ENCODE data around the gene RPS6KA2. TPM values are rescaled to one million over a fixed set of nuclear protein-coding genes. Genes with fewer than 3 reads are reported as not detected.

Gene RPS6KA2
- total RNA-seq, 1 experiment from 2014 or later = 18.5 TPM

DNA sequence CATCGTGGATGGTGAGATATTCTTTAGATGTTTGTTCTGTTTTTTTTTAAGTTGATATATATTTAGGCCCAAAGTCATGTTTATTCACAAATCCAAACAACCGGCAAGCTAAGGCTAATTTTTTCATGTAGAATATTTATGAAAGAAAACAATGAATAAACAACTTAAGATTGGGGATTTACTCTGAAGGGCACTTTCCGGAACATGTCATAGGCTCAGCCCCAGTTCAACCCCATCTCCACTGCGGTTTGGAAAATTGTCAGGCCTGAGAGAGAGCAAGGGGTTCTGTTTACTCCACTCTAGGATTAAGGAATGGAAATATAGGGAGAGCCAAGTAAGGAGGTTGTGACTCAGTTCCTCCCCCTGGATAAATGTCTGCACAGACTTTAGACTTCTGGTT is 18.3 kb downstream of the RPS6KA2 start:
- H3K9me3 ChIP-seq (ENCODE audit: insufficient read depth, low read depth) = no peaks in the 10 kb centered on the region
- DNase-seq = no peak
- no peak overlapping the region for H3K4me3 ChIP-seq
- TF ChIP-seq, protein P1, sequence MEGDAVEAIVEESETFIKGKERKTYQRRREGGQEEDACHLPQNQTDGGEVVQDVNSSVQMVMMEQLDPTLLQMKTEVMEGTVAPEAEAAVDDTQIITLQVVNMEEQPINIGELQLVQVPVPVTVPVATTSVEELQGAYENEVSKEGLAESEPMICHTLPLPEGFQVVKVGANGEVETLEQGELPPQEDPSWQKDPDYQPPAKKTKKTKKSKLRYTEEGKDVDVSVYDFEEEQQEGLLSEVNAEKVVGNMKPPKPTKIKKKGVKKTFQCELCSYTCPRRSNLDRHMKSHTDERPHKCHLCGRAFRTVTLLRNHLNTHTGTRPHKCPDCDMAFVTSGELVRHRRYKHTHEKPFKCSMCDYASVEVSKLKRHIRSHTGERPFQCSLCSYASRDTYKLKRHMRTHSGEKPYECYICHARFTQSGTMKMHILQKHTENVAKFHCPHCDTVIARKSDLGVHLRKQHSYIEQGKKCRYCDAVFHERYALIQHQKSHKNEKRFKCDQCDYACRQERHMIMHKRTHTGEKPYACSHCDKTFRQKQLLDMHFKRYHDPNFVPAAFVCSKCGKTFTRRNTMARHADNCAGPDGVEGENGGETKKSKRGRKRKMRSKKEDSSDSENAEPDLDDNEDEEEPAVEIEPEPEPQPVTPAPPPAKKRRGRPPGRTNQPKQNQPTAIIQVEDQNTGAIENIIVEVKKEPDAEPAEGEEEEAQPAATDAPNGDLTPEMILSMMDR (conservative IDR thresholded peaks at IDR 0.05) = no peak
- TF ChIP-seq EZH2 (IDR thresholded peaks at IDR 0.05; ENCODE audit: low read depth) = no peak
- intact Hi-C loops (cut with micrococcal nuclease; ENCODE audit: unreplicated experiment) = no loop called here
- peaks cover 6% of the 10 kb centered on the region; the same call in 1 of the 2 replicates for H3F3A ChIP-seq (ENCODE audit: insufficient read depth, low read depth)
- H3K79me2 ChIP-seq (ENCODE audit: low read depth) = no peaks in the 10 kb centered on the region
- H3K4me1 ChIP-seq (replicated peaks; ENCODE audit: insufficient read depth) = peaks cover 16% of the 10 kb centered on the region
- no peaks in the 10 kb centered on the region for H4K20me1 ChIP-seq (ENCODE audit: insufficient read depth)
- POLR2A ChIA-PET (ENCODE audit: unreplicated experiment) = no interaction called here
- H3K27ac ChIP-seq = no peak overlapping the region
- no peaks in the 10 kb centered on the region for H3K36me3 ChIP-seq (ENCODE audit: low read depth)
- no peaks in the 10 kb centered on the region for H3K9me2 ChIP-seq (ENCODE audit: insufficient read depth)
- CTCF ChIA-PET = no interaction called here
- no peaks in the 10 kb centered on the region for H3K27me3 ChIP-seq (ENCODE audit: insufficient read depth, low read depth)
- no TSS peak for BruUV-seq (replicated peaks)
- H2AFZ ChIP-seq = no peak overlapping the region
- H3K4me2 ChIP-seq = no peak overlapping the region

DNA sequence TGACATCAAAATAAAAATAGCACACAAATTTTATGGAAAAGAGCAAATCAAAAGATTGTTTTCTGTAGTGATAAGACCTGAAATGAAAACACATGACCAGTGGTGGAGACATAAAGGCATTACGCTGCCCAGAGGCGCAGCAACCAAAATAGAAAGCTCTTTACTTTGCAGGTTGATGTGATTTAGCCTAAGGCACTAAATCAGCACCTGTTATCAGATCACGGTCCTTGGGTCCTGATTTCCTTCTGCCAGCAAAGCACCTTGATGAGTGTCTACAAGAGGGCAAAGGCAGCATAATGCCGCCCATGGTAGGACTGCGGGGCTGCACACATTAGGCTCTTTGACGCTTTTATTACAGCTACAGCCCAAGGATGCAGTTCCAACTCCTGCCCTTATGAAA is 21.3 kb downstream of the RPS6KA2 start:
- Histone ChIP-seq H3K4me3 (no peak overlapping the region), H3K36me3 (ENCODE audit: low read depth) (no peaks in the 10 kb centered on the region), H3K27me3 (ENCODE audit: insufficient read depth, low read depth) (no peaks in the 10 kb centered on the region), H3K4me1 (replicated peaks; ENCODE audit: insufficient read depth) (no peaks in the 10 kb centered on the region), H3K27ac (no peak overlapping the region), H3K79me2 (ENCODE audit: low read depth) (no peaks in the 10 kb centered on the region), H3K9me3 (ENCODE audit: insufficient read depth, low read depth) (no peaks in the 10 kb centered on the region), H2AFZ (no peak overlapping the region), H3K9me2 (ENCODE audit: insufficient read depth) (no peaks in the 10 kb centered on the region), H3F3A (ENCODE audit: insufficient read depth, low read depth) (no peaks in the 10 kb centered on the region), H3K4me2 (no peak overlapping the region), H4K20me1 (ENCODE audit: insufficient read depth) (no peaks in the 10 kb centered on the region)
- ChIA-PET POLR2A (ENCODE audit: unreplicated experiment) (no interaction called here), CTCF (no interaction called here)
- TF ChIP-seq, protein P1 (conservative IDR thresholded peaks at IDR 0.05) = no peak
- intact Hi-C loops (cut with micrococcal nuclease; ENCODE audit: unreplicated experiment) = no loop called here
- DNase-seq = no peak
- no TSS peak for BruUV-seq (replicated peaks)

DNA sequence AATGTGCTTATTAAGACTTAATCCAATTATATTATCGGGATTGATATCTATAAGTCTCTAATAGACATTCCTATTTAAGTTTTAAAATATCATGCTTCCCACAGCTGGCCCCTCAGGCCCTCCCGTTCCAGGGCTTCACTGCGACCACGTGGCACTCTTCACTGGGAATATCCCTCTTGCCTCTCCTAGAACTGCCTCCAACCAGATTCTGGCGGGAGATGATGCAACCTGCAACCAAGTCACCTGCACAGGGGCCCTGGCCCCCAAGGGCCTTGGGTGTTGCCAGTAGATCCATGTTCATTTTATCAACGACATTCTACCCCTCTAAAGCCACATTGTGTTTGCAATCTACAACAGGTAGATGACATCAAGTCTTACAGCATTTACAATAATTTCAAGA is 22.1 kb downstream of the RPS6KA2 start:
- Histone ChIP-seq H2AFZ (no peak overlapping the region), H3K27me3 (ENCODE audit: insufficient read depth, low read depth) (no peaks in the 10 kb centered on the region), H3K9me2 (ENCODE audit: insufficient read depth) (no peaks in the 10 kb centered on the region), H3K9me3 (ENCODE audit: insufficient read depth, low read depth) (no peaks in the 10 kb centered on the region), H3K4me1 (replicated peaks; ENCODE audit: insufficient read depth) (no peaks in the 10 kb centered on the region), H3K79me2 (ENCODE audit: low read depth) (no peaks in the 10 kb centered on the region), H3K4me3 (no peak overlapping the region), H3K27ac (no peak overlapping the region), H3K4me2 (no peak overlapping the region), H3F3A (ENCODE audit: insufficient read depth, low read depth) (no peaks in the 10 kb centered on the region), H4K20me1 (ENCODE audit: insufficient read depth) (no peaks in the 10 kb centered on the region), H3K36me3 (ENCODE audit: low read depth) (no peaks in the 10 kb centered on the region)
- intact Hi-C loops (cut with micrococcal nuclease; ENCODE audit: unreplicated experiment) = no loop called here
- DNase-seq = no peak
- ChIA-PET CTCF (no interaction called here), POLR2A (ENCODE audit: unreplicated experiment) (no interaction called here)
- BruUV-seq (replicated peaks) = no TSS peak
- no peak for TF ChIP-seq EZH2 (IDR thresholded peaks at IDR 0.05; ENCODE audit: low read depth)
- TF ChIP-seq, protein P1 (conservative IDR thresholded peaks at IDR 0.05) = no peak
